GM12878 (cell line): ENCODE measurements around the gene TAX1BP1. TPM values are rescaled to one million over a fixed set of nuclear protein-coding genes. Genes with fewer than 3 reads are reported as not detected.

Experiments used
- ATAC-seq: fragments of 200-7000 bp; cut with Tn5 transposase; 3 replicates; pipeline ENCODE4 v1.9.1; 2020; ENCODE audit warnings: mild to moderate bottlenecking, moderate library complexity
- BruUV-seq: library from RNA; stranded (reverse); fragments of 400-500 nt; replicated peaks from 2 replicates; lab custom pipeline; 2021; lab: Mats Ljungman, UMichigan
- CTCF ChIA-PET: fragments of 300-600 bp; sonication (Branson Sonifier 250); formaldehyde crosslinking; extraction: SDS; loops from one replicate; lab custom pipeline; 2021; ENCODE audit warnings: inconsistent platforms; lab: Yijun Ruan, JAX
- POLR2A ChIA-PET: fragments of 350-600 bp; formaldehyde crosslinking; extraction: SDS; loops from one replicate; lab custom pipeline; 2021; ENCODE audit warnings: inconsistent platforms; lab: Charles Lee
- RAD21 ChIA-PET: fragments of 300-600 bp; sonication (Branson Sonifier 250); formaldehyde crosslinking; loops from one replicate; lab custom pipeline; 2023; ENCODE audit warnings: antibody characterized with exemption; ENCODE audit not compliant: unreplicated experiment; lab: Charles Lee
- SMC1A ChIA-PET: fragments of 300-600 bp; sonication (Branson Sonifier 250); formaldehyde crosslinking; loops from one replicate; lab custom pipeline; 2023; ENCODE audit not compliant: unreplicated experiment, uncharacterized antibody; lab: Charles Lee
- DNase-seq: peaks from one replicate; pipeline ENCODE4 v3.0.0-alpha.2; 2011; ENCODE audit warnings: low read depth, low spot score
- FAIRE-seq: peaks from 3 replicates; lab custom pipeline; 2011; peaks lifted over from hg19 to GRCh38; lab: Jason Lieb, UNC
- H2AFZ ChIP-seq: 2 replicates; pipeline ENCODE4 v1.6.0; 2011; ENCODE audit warnings: low read depth, low read length, control low read depth; ENCODE audit not compliant: control insufficient read depth
- H3K27ac ChIP-seq: 2 replicates; pipeline ENCODE4 v1.5.1; 2011; ENCODE audit warnings: control low read depth; ENCODE audit not compliant: control insufficient read depth, insufficient read depth
- H3K27me3 ChIP-seq, 2 experiments: replicated peaks in 1 of 2; 2 replicates each; pipeline versions ENCODE4 v1.6.0 to v1.6.1; 2011; ENCODE audit warnings: low read length in 1 of 2; ENCODE audit not compliant: control insufficient read depth in 2 of 2, insufficient read depth in 2 of 2
- H3K36me3 ChIP-seq, 2 experiments: 2 replicates each; pipeline ENCODE4 v1.5.1; 2011; ENCODE audit warnings: low read length in 1 of 2; ENCODE audit not compliant: control insufficient read depth in 2 of 2, insufficient read depth in 2 of 2
- H3K4me1 ChIP-seq: 2 replicates; pipeline ENCODE4 v1.6.1; 2011; ENCODE audit warnings: mild to moderate bottlenecking, low read length, moderate library complexity, mixed read lengths; ENCODE audit not compliant: control insufficient read depth, insufficient read depth
- H3K4me2 ChIP-seq: 2 replicates; pipeline ENCODE4 v1.6.0; 2011; ENCODE audit warnings: control low read depth; ENCODE audit not compliant: control insufficient read depth, insufficient read depth
- H3K4me3 ChIP-seq: fragments of 200-600 bp; sonication (generic); 2 replicates; pipeline ENCODE4 v1.5.1; 2016
- H3K79me2 ChIP-seq: 2 replicates; pipeline ENCODE4 v1.6.0; 2011; ENCODE audit warnings: low read length; ENCODE audit not compliant: control insufficient read depth, insufficient read depth
- H3K9ac ChIP-seq: 2 replicates; pipeline ENCODE4 v1.8.0; 2011; ENCODE audit warnings: low read length, control low read depth, mixed read lengths; ENCODE audit not compliant: control insufficient read depth, insufficient read depth
- H3K9me3 ChIP-seq: replicated peaks from 3 replicates; pipeline ENCODE4 v1.5.1; 2011; ENCODE audit warnings: mild to moderate bottlenecking, low read length; ENCODE audit not compliant: control insufficient read depth, insufficient read depth
- H4K20me1 ChIP-seq: 2 replicates; pipeline ENCODE4 v1.6.0; 2011; ENCODE audit not compliant: control insufficient read depth, insufficient read depth
- BHLHE40 ChIP-seq, 2 experiments: fragments of 450-650 bp in 1 of 2; IDR thresholded peaks; 2 replicates each; pipeline ENCODE4 v1.6.1; 2011 to 2017; ENCODE audit warnings: low read depth in 2 of 2, borderline replicate concordance in 1 of 2, improper control_type of control experiment in 1 of 2, low read length in 1 of 2, mild to moderate bottlenecking in 1 of 2
- CREB1 ChIP-seq: IDR thresholded peaks from 2 replicates; pipeline ENCODE4 v1.6.1; 2012; ENCODE audit warnings: low read depth, mild to moderate bottlenecking, inconsistent platforms
- CREM ChIP-seq: IDR thresholded peaks from 2 replicates; pipeline ENCODE4 v1.6.1; 2014; ENCODE audit warnings: antibody characterized with exemption, low read depth
- FOXK2 ChIP-seq: fragments of 450-650 bp; IDR thresholded peaks from 2 replicates; pipeline ENCODE4 v1.6.1; 2017; ENCODE audit warnings: mild to moderate bottlenecking, moderate library complexity
- HDAC2 ChIP-seq: fragments of 200-600 bp; sonication (generic); IDR thresholded peaks from 2 replicates; pipeline ENCODE4 v1.6.1; 2017
- MXI1 ChIP-seq: fragments of 150-350 bp; IDR thresholded peaks from 2 replicates; pipeline ENCODE4 v1.6.1; 2011; ENCODE audit warnings: low read depth, mild to moderate bottlenecking, inconsistent platforms, low read length, improper control_type of control experiment
- NFYA ChIP-seq: IDR thresholded peaks from 2 replicates; pipeline ENCODE4 v1.6.1; 2011; ENCODE audit warnings: low read depth, mild to moderate bottlenecking, low read length, improper control_type of control experiment, borderline replicate concordance
- POLR2AphosphoS5 ChIP-seq: IDR thresholded peaks from 2 replicates; pipeline ENCODE4 v1.6.1; 2011; ENCODE audit warnings: mild to moderate bottlenecking, low read length, inconsistent platforms
- PRDM15 ChIP-seq: fragments of 450-650 bp; formaldehyde crosslinking; IDR thresholded peaks from 2 replicates; pipeline ENCODE4 v1.4.0; 2020; ENCODE audit warnings: mild to moderate bottlenecking, moderate library complexity
- RAD21 ChIP-seq: IDR thresholded peaks from 2 replicates; pipeline ENCODE4 v1.6.1; 2011; ENCODE audit warnings: mild to moderate bottlenecking, low read depth, low read length, moderate library complexity; ENCODE audit not compliant: insufficient read depth
- RBBP5 ChIP-seq: fragments of 200-600 bp; sonication (generic); conservative IDR thresholded peaks from 2 replicates; pipeline ENCODE4 v1.6.1; 2016
- USF2 ChIP-seq: IDR thresholded peaks from 2 replicates; pipeline ENCODE4 v1.6.1; 2011; ENCODE audit warnings: low read depth, low read length, improper control_type of control experiment, borderline replicate concordance
- ZNF217 ChIP-seq: fragments of 450-650 bp; IDR thresholded peaks from 2 replicates; pipeline ENCODE4 v1.6.1; 2017; ENCODE audit warnings: antibody characterized with exemption, mild to moderate bottlenecking
- WGBS: methylation state at CpG from one replicate; pipeline ENCODE4 v1.1.6; 2016; ENCODE audit warnings: low lambda C conversion rate; ENCODE audit not compliant: insufficient replicate concordance, insufficient coverage; ENCODE audit errors: missing lambda C conversion rate; 5-methylcytosine and 5-hydroxymethylcytosine counted together
- in situ Hi-C: fragments of 300-500 bp; cut with MboI; formaldehyde crosslinking; loops from 9 replicates; pipeline ENCODE4 v1.14.3; 2018; ENCODE audit warnings: mixed read lengths
- intact Hi-C: fragments of 100-400 bp; cut with micrococcal nuclease; formaldehyde crosslinking; loops from one replicate; pipeline ENCODE4 v1.14.2; 2022; ENCODE audit not compliant: unreplicated experiment
- polyA plus RNA-seq, 11 experiments: library from polyadenylated mRNA; depleted of rRNA in 4 of 11; unstranded in 6 of 11; stranded (reverse) in 5 of 11; fragments of >200 nt; fragmentation: Nextera tagmentation in 4 of 11; fragmentation: Illumina TruSeq in 1 of 11; extraction: Ambion mirVana in 4 of 11; extraction: Trizol in 1 of 11; gene quantifications; 1 replicate in 1 of 11; 2 replicates in 10 of 11; pipeline versions ENCODE4 v1.2.1 to v1.2.3, GENCODE V29; 2011 to 2016; ENCODE audit warnings: inconsistent platforms in 2 of 11, missing spikeins in 2 of 11, low read depth in 1 of 11
- total RNA-seq, 4 experiments: library from RNA; depleted of rRNA in 3 of 4; stranded (reverse); fragments of >200 nt in 3 of 4; fragmentation: Illumina TruSeq in 1 of 4; extraction: Trizol in 1 of 4; gene quantifications; 2 replicates each; pipeline versions ENCODE4 v1.2.1 to v1.2.3, GENCODE V29; 2013 to 2021

The TAX1BP1 gene
- total and polyA plus RNA-seq, 10 of the 15 experiments (the other 5 are each of a cell fraction or from before 2014, with no cell fraction given) = 30.8 to 105 (median 52.0) TPM

GRCh38 chr7:27808626-27809025 is 68.7 kb downstream of the TAX1BP1 start:
- H3K27me3 ChIP-seq = no peaks in the 10 kb centered on the region
- DNase-seq (no peak), ATAC-seq (no peak), FAIRE-seq (no peak)
- H3K36me3 ChIP-seq = no peaks in the 10 kb centered on the region; a peak in 1 of 4 replicates
- H3K4me1 ChIP-seq = no peaks in the 10 kb centered on the region
- H2AFZ ChIP-seq = no peak overlapping the region
- no peak overlapping the region for H3K4me2 ChIP-seq
- POLR2A ChIA-PET = no interaction called here
- BruUV-seq = no TSS peak
- RAD21 ChIA-PET = no interaction called here
- in situ Hi-C loops (no loop called here), intact Hi-C loops (no loop called here)
- no peaks in the 10 kb centered on the region for H4K20me1 ChIP-seq
- WGBS = 92% methylated on average over 2 of the region's 2 CpGs
- TF ChIP-seq USF2 (no peak), POLR2AphosphoS5 (no peak), CREM (no peak), HDAC2 (no peak), ZNF217 (no peak), BHLHE40 (IDR thresholded peaks at IDR 0.05; ENCODE audit: borderline replicate concordance in 1 of 2, low read depth in 2 of 2, low read length in 1 of 2) (no peak), FOXK2 (no peak), NFYA (no peak)
- H3K9ac ChIP-seq = no peak overlapping the region
- CTCF ChIA-PET = interaction anchor here (1.1 kb wide), 2 partner anchors 10 to 23 kb away, joined by 3 to 4 read pairs; no protein-coding TSS in a partner anchor
- SMC1A ChIA-PET = no interaction called here
- no peaks in the 10 kb centered on the region for H3K79me2 ChIP-seq
- no peak overlapping the region for H3K4me3 ChIP-seq
- H3K27ac ChIP-seq = no peak overlapping the region
- H3K9me3 ChIP-seq = no peaks in the 10 kb centered on the region

- Histone ChIP-seq H3K9ac (no peak overlapping the region), H3K36me3 (no peaks in the 10 kb centered on the region; a peak in 1 of 4 replicates), H3K4me2 (no peak overlapping the region), H2AFZ (no peak overlapping the region), H3K4me1 (no peaks in the 10 kb centered on the region), H3K27me3 (no peaks in the 10 kb centered on the region), H3K27ac (no peak overlapping the region), H4K20me1 (no peaks in the 10 kb centered on the region), H3K4me3 (no peak overlapping the region), H3K9me3 (no peaks in the 10 kb centered on the region), H3K79me2 (no peaks in the 10 kb centered on the region)
- no peak for DNase-seq
- RAD21 ChIA-PET = no interaction called here
- 96% methylated on average over 4 of the region's 4 CpGs for WGBS
- no TSS peak for BruUV-seq
- SMC1A ChIA-PET = no interaction called here
- FAIRE-seq = no peak
- CTCF ChIA-PET = no interaction called here
- in situ Hi-C loops = no loop called here
- intact Hi-C loops = no loop called here
- no peak for ATAC-seq
- POLR2A ChIA-PET = no interaction called here
- TF ChIP-seq CREB1 (no peak), RBBP5 (no peak), PRDM15 (CRISPR knock-in tag) (no peak), MXI1 (no peak), RAD21 (no peak)
These were observed 70.2 kb downstream of the TAX1BP1 start for GRCh38 chr7:27810186-27810585.
